Right ventricle myocardium superior (tissue), 1 donor: ENCODE measurements around the gene ANKRD10. TPM values are rescaled to one million over a fixed set of nuclear protein-coding genes. Genes with fewer than 3 reads are reported as not detected.

Source experiments
- total RNA-seq: library from RNA; stranded (reverse); fragmentation: NEBNext Ultra II Directional; extraction: Animal tissue kit (Norgen Biotek cat#: 25700); gene quantifications from one replicate; pipeline ENCODE4 v1.2.1, GENCODE V29; 2021
- donor health status: DM: no; HTN: yes; CAD: no; lungs with severe emphysema.

The ANKRD10 gene
- total RNA-seq, 1 donor from 2014 or later = 45.3 TPM

Other genes with a start within 250 kb of the ANKRD10 start
- gene CARS2, start 209.0 kb downstream of the ANKRD10 start, total RNA-seq = 55.3 TPM
- gene ING1, start 201.4 kb downstream of the ANKRD10 start, total RNA-seq = 6.6 TPM
- 49.3 TPM for gene ARHGEF7, start 200.2 kb upstream of the ANKRD10 start, total RNA-seq